GM15510 (cell line): ENCODE data around the gene PCLO.

ENCODE experiments used
- POLR2A ChIP-seq: IDR thresholded peaks from 3 replicates; pipeline ENCODE4 v1.6.1; 2011; ENCODE audit warnings: borderline replicate concordance; ENCODE audit not compliant: insufficient read length; ENCODE audit errors: extremely low read depth

The PCLO gene

DNA sequence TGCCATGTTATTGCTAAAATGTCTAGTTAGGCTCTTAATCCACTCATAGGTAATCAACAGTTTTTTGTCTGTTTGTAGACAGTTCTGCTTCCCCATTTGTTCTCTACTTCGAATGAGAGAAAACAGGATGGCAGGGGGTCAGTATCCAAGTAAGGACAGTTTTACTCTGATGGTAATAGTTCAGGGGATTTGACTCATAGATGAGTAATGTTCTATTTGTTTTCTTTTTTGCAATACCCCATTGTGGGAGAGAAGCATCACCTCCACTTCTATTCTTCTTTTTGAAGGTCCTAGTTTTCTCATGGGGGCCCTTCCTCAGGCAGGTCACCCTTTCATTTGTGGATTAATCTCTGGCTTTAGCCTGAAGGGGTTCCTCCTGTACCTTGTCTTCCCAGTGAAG lies 13.9 kb downstream of the PCLO start:
- no peak for TF ChIP-seq POLR2A

DNA sequence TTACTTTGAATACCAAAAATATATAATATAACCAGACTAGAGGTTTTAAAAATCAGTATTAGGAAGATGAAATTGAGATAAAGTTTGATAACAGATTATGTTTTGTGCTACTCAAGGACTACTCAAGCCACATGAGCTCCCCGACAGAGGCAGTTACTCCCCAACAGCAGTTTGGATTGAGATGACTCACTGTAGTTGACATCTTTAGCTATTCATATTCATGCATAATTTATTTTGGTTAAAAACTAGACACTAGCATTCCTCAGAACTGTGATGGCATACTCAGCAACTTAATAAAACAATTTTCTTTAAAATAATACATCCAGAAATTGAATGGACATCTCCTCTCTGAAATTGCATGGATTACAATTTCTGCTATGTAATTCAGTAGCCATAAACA lies 19.6 kb downstream of the PCLO start:
- TF ChIP-seq POLR2A, result no peak

DNA sequence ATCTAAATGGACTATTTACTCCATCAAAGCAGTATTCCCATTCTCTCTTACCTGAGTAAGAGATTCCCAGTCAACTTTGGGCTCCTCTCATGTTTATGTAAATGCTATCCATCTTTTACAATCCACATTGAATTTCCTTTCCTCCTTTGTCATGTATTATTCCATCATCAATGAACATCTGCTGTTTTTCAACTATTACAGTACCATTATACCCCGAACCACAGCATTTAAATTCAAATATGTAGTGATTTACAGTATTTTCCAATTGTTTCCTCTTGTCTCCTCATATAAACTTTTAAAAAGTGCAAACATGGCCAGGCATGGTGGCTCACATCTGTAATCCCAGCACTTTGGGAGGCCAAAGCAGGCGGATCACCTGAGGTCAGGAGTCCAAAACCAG lies 20.3 kb downstream of the PCLO start:
- TF ChIP-seq POLR2A, result no peak

DNA sequence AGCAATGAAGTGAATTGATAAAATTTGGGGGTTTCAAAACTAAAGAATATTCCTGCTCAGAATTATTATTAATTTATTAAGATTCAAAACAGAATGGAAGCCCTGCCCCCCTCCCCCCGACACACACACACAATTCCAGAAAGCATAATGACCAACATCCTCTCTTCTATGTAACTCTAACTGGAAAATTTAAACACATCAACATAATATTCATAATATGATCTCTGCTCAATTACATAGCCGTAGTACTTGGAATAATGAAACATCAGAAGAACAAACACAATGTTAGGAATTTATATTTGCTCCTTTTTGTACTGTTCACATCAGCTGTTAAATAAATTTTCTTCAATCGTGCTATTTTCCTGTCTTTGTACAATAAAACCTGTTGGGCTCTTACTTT lies 20.8 kb downstream of the PCLO start:
- no peak for TF ChIP-seq POLR2A

DNA sequence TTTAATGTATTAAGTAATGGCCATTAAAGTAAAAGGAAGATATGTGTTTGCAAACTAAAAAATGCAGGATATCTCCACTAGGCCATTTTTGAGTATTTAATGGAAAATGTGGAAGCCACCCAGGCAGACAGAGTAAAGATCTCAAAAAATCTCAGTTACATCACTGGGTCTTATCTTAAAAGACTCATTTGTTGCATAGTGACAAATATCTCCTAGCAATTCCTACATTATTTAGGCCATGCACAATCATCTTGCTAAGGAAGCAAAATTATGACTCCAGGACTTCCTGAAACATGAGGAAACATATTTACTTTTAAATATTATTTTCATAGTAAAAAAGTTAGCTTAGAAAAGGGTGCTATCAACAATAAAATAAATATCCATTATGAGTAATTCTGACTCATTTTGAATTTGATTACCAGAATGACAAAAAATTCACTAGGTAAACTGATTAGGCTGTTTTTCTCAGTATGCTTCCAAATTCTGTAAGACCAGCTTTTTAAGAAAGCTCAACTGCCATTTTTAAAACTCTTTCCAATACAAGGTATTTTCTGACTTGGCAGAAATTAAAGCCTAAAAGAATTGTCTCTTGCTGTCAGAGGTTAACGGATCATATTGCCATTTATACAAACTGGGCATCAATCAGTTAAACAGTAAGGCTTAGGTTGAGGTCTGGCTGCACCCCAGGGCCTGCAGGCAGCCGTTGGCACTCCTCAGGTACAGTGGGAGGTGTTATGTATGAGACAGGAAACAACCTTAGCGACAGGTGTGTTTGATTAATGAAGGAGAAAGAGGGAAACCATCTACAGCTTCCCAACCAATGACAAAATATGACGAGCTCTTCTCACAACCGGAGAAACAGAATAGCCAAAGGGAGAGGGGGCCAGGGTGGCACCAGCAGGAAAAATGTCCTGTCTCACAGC lies 31.8 kb downstream of the PCLO start:
- no peak for TF ChIP-seq POLR2A

DNA sequence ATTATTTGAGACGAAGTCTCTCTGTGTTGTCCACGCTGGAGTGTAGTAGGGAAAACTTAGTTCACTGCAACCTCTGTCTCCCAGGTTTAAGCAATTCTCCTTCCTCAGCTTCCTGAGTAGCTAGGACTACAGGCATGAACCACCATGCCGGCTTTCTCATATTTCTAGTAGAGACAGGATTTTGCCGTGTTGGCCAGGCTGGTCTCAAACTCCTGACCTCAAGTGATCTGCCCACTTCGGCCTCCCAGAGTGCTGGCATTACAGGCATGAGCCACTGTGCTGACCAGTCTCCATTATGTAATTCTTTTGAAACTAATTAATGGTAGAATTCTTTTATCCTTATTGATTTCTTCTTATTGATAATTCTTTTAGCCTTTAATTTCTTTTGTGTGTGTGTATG lies 32.5 kb downstream of the PCLO start:
- TF ChIP-seq POLR2A, result no peak

DNA sequence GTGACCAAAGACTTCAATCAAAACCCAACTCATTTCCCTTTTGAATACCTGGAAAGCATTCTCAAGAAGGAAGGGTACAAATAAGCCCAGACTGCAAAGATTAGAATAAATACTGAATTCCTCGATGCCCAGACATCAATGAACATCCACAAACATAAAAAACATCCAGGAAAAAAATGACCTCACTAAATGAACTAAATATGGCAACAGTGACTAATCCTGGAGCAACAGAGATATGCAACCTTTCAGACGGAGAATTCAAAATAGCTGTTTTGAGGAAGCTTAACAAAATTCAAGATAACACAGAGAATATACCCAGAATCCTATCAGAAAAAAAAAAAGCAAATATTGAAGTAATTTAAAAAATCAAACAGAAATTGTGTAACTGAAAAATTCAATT lies 43.2 kb downstream of the PCLO start:
- TF ChIP-seq POLR2A, result no peak

DNA sequence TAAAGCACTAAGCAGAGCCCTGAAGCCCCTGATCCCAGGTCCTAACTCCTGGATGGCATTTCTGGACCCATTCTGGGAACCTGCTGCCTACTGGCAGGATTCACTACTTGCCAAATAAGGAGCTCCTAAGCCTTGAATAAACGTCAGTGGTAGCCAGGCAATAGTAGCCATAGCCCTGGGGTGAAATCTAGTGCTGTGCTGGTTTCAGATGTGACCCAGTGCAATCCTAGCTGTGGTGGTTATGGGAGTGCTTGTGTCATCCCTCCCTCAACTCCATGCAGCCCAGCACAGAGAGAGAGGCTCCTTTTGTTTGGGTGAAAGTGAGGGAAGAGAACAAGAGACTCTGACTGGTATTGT lies 43.7 kb downstream of the PCLO start:
- TF ChIP-seq POLR2A, result no peak

DNA sequence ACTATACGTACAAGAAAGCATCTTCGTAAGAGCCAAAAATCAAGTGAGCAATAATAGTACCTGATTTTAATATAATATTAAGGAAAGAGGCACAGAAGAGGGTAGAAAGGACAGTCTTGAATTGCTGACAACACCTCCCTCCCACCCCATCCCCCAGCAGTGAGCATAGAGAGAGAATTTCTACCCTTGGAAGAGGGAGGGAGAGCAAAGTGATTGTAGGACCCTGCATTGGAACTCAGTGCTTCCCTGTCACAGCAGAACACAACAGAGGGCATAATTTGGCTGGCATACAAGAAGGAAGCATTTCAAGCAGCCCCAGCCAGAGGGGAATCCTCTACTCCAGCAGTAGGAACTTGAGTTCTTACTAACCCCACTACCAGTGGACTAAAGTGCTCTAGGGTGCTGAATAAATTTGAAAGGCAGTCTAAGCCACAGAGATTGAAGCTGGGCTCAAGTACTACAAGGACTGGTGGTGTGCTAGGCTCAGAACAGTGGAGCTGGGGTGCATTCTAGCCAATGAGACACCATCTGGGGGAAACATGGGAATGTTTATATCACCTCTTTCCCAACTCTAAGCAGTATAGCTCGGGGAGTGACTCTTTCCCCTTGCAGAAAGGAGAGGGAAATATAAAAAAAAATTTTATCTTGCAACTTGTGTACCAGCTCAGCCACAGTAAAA lies 44.2 kb downstream of the PCLO start:
- no peak for TF ChIP-seq POLR2A

DNA sequence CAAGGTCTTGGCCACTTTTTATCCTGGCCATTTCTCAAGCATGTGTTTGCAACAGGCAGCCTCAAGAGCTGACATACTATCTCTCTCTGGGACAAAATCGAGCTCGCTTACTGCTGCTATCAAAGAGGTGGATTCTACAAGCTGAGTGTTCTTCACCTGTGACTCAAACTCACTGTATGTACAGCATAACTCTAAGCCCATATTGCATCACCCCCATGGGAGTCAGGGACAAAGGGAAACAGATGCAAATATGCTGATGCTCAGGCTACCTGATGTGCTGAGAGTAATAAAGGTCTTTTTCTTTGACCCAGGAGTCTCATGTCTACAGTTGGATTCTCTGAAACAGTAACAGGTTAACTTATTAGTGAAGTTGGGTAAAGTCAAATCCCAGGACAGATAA lies 45.2 kb downstream of the PCLO start:
- no peak for TF ChIP-seq POLR2A

DNA sequence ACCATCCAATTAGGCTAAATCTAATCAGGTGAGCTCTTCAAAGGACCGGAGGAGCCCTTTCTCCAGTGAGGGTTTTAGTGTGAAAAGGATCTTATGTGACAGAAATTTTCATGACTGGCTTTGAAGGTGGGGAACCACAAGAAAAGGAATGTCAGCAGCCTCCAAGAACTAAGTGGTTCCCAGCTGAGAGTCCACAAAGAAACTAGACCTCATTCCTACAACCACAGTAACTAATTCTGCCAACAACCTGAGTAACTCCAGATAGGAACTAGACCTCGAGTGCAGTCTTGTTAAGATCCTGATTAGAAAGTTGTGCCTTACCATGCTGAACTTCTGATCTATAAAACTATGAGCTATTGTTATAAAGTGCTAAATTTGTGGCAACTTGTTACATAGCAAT lies 51.3 kb downstream of the PCLO start:
- no peak for TF ChIP-seq POLR2A

DNA sequence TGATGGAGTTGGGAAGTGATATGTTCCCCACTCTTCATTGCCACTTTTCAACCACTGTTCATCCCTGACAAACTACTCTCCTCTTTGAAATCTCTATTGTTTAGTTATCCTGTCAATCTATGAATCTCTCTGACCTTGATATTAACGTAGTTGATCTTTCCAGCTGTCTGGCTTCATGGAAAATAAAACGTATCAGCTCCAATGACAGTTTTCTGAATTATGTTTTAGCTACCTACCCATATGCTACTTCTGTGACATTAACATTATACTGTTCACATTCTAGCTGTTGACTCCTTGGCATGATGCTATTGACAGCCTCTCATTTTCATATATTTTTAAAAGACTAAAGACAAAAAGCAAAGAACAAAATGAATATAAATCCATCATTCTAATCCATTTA lies 53.3 kb downstream of the PCLO start:
- no peak for TF ChIP-seq POLR2A

DNA sequence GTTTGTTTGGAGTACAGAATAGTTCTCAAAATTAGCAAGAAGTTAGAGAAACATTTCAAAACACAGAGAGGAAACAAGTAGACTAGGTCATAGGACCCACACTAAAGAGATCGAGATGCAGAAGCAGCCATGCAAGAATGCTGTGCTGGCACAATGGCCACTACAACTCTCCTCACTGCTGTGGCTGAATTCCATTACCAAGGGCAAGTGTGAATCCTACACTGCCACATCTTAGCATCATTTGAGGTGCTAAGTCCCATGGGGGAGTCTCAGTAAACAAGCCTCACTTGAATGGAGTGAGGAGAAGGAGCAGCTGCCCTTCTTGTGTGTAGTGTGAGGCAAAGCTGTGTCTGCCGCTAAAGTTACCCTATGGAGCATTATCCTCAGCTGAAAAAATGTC lies 56.7 kb downstream of the PCLO start:
- TF ChIP-seq POLR2A, result no peak

DNA sequence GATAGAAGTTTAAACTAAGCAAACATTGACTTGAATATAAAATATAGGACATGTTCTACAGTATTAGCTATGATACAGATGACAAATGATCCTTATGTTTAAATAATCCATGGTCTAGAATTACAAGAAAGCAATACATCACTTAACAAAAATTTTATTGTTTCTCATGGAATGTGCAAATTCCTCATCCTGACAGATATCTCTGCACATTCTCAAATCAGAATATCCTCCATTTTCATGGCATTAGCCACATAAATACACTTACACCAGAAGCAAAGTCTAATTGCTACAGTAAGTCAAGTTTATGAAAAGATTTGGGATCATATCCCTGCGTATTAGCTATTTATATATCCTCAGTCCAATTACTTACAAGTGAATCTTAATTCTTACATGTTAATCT lies 57.6 kb downstream of the PCLO start:
- no peak for TF ChIP-seq POLR2A

DNA sequence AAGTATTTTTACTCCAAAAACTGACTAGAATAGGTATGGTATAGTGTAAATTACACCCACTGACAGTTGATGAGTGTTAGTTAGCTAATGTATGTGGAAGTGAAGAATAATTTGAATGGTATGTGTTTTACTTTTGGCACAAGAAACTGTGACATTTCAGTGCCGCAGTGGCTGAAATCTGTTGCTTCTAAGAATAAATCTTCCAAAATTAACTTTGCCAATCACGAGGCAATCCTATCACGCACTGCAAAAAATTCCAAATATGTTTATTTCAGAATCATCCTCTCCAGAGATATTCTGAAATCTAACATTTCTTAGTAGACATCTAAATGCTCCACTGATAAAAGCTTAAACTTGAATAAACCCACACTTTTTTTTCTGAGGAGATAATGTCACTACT lies 61.2 kb downstream of the PCLO start:
- no peak for TF ChIP-seq POLR2A

DNA sequence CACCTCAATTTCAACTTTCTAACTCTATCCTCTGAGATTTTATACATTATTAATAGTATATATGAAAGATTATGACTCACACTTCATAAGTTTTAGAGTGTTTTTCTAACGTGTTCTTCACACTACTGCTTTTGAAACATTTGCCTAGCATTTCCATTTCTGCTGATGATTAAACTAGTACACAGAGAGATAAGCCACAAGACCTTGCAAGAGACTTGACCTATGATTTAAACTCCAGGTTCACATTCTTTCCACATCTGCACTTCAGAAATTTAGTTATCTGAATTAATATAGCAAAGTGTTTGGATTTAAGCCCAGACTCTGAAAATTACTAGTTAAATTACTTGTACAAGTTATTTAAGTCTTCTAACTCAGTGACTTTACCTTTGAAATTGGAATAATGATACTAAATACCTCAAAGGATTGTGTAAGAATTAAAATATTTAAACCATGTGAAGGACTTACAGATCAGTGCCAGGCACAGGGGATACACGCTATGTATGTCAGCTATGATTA lies 66.6 kb downstream of the PCLO start:
- TF ChIP-seq POLR2A, result no peak

DNA sequence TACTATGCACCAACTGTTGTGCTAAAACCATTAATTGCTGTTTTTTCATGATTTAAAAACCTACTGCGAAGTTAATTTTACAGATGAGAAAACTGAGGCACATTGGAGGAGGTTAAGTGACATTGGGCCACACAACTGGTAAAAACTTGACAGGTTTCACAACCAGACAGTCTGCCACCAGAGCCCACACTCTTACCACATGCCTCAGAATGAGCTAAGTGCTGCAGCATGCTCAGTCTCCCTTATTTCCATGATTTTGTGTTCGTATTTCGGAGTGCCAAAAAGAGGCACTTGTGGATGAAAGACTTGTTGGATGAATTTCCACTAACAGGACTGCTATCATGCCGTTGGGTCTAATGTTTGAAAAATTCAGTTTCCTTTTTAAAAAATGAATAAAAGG lies 77.4 kb downstream of the PCLO start:
- TF ChIP-seq POLR2A, result no peak

DNA sequence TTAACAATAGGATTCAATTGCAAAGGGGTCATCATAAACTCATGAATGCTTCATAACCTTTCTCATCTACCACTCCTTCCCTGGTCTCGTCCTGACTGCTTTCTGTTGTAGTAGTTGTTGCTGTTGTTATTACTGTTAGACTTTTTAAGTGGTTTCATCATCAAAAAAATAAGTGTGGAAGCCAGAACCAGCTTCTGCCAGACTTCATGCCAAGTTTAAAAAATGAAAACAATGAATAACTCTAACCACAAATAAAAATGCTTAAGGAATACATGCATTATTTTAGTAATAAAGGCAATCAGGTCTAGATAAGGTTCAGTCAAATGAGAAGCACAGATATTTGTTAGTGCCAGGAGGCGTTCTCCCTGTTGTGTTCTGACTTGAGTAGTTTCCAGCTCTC lies 85.4 kb downstream of the PCLO start:
- TF ChIP-seq POLR2A, result no peak
